Posterior cingulate gyrus (tissue), 11 donors: Measurements from ENCODE around the gene FRMD4A.

Experiments used
- DNase-seq, 10 donors: peaks; one replicate each; pipeline versions ENCODE4 v3.0.0 to v3.0.0-alpha.2; 2020 to 2021; ENCODE audit warnings: mixed read lengths in 3 of 10
- intact Hi-C: fragments of 100-400 bp; cut with DNase I; formaldehyde crosslinking; loops from one replicate; pipeline ENCODE4 v1.15.1; 2023

Gene FRMD4A

GRCh38 chr10:14345262-14345661, 14.5 kb upstream of the FRMD4A start:
- DNase-seq = no peak
- intact Hi-C loops = no loop called here

GRCh38 chr10:14340051-14340744, 9.5 kb upstream of the FRMD4A start:
- intact Hi-C loops = no loop called here
- no peak for DNase-seq

- intact Hi-C loops = no loop called here
- no peak for DNase-seq
These were observed 6.0 kb upstream of the FRMD4A start for GRCh38 chr10:14336736-14337135.

- intact Hi-C loops = no loop called here
These were observed 4.0 kb upstream of the FRMD4A start for GRCh38 chr10:14334771-14335170.

GRCh38 chr10:14333606-14334005, 2.9 kb upstream of the FRMD4A start:
- no peak for DNase-seq
- intact Hi-C loops = no loop called here

More at GRCh38 chr10:14334771-14335170, 4.0 kb upstream of the FRMD4A start:
- no peak for DNase-seq

- DNase-seq = peak in 1 of 10 donors; percentile 65
- intact Hi-C loops = no loop called here
These were observed 2.2 kb upstream of the FRMD4A start for GRCh38 chr10:14332903-14333302.

GRCh38 chr10:14329746-14330173, 964 bp downstream of the FRMD4A start:
- intact Hi-C loops = no loop called here
- peak in 8 of 10 donors; percentile 43 to 94 (median 62) for DNase-seq

GRCh38 chr10:14328881-14329672, 1.6 kb downstream of the FRMD4A start:
- intact Hi-C loops = no loop called here

GRCh38 chr10:14327527-14327926, 3.2 kb downstream of the FRMD4A start:
- DNase-seq = no peak

More at GRCh38 chr10:14328881-14329672, 1.6 kb downstream of the FRMD4A start:
- no peak for DNase-seq

GRCh38 chr10:14326581-14326980, 4.1 kb downstream of the FRMD4A start:
- intact Hi-C loops = no loop called here
- no peak for DNase-seq

More at GRCh38 chr10:14327527-14327926, 3.2 kb downstream of the FRMD4A start:
- intact Hi-C loops = no loop called here

GRCh38 chr10:14325325-14325955, 5.3 kb downstream of the FRMD4A start:
- intact Hi-C loops = no loop called here
- DNase-seq = peak in 6 of 10 donors; percentile 20 to 88 (median 56)

- no peak for DNase-seq
These were observed 8.1 kb downstream of the FRMD4A start for GRCh38 chr10:14322526-14323188.

GRCh38 chr10:14318007-14318406, 12.7 kb downstream of the FRMD4A start:
- no peak for DNase-seq

More at GRCh38 chr10:14322526-14323188, 8.1 kb downstream of the FRMD4A start:
- intact Hi-C loops = no loop called here

GRCh38 chr10:14312014-14312413, 18.7 kb downstream of the FRMD4A start:
- DNase-seq = no peak
- intact Hi-C loops = no loop called here

More at GRCh38 chr10:14318007-14318406, 12.7 kb downstream of the FRMD4A start:
- intact Hi-C loops = no loop called here

- DNase-seq = no peak
- intact Hi-C loops = no loop called here
These were observed 19.3 kb downstream of the FRMD4A start for GRCh38 chr10:14311206-14311957.

- intact Hi-C loops = no loop called here
- no peak for DNase-seq
These were observed 21.1 kb downstream of the FRMD4A start for GRCh38 chr10:14309593-14309992.

GRCh38 chr10:14306190-14306589, 24.5 kb downstream of the FRMD4A start:
- intact Hi-C loops = no loop called here
- no peak for DNase-seq

GRCh38 chr10:14304046-14304445, 26.7 kb downstream of the FRMD4A start:
- no peak for DNase-seq
- intact Hi-C loops = no loop called here

GRCh38 chr10:14302035-14302434, 28.7 kb downstream of the FRMD4A start:
- intact Hi-C loops = no loop called here
- DNase-seq = no peak

- no peak for DNase-seq
- intact Hi-C loops = no loop called here
These were observed 31.2 kb downstream of the FRMD4A start for GRCh38 chr10:14299556-14299955.
